ENCODE data around the gene NOXA1. TPM values are rescaled to one million over a fixed set of nuclear protein-coding genes. Genes with fewer than 3 reads are reported as not detected.

The NOXA1 gene
- total and polyA plus RNA-seq, 2 of the 8 experiments (the other 6 are each of a cell fraction or from before 2014, with no cell fraction given): 0.34 to 0.91 TPM

DNA sequence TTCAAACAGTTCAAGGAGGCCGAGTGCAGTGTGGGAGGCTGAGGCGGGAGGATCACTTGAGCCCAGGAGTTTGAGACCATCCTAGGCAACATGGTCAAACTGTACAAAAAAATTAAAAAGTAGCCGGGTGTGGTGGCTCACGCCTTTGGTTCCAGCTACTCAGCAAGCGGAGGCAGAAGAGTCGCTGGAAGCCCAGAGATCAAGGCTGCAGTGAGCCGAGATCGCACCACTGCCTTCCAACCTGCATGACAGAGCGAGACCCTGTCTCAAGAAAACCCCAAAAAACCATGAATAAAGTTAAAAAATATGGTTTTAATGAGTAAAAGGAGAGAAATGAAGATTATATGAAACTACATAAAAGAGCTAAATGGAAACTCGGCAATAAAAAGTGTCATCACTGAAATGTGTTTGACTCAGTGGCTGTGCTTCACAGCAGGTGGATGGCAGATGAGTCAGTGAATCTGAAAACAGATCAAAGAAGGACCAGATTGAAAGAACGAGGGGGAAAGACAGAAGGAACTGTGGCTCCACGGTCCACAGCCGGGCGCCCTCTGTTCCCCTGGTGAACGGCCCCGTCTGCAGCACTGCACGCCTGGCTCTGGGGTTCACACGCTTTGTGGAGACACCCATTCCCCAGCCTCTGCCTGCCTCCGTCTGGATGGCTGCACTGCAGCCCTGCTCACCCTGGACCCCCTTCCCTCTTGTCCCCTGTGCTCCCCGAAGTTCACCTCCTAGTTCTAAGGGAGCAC, 25.3 kb upstream of the NOXA1 start:
- H2AK5ac ChIP-seq (ENCODE audit: low read depth, low read length): no peak overlapping the region
- H2AFZ ChIP-seq (ENCODE audit: low read length): no peak overlapping the region
- H3K23ac ChIP-seq (ENCODE audit: insufficient read length): no peak overlapping the region
- no peak overlapping the region for H3K9ac ChIP-seq (replicated peaks in 1 of 4; ENCODE audit: extremely low read depth in 1 of 4, low read depth in 3 of 4, low read length in 3 of 4)
- H2BK120ac ChIP-seq (replicated peaks; ENCODE audit: low read depth, low read length): no peak overlapping the region
- H2BK5ac ChIP-seq (ENCODE audit: low read depth, low read length): no peak overlapping the region; the same call in 1 of the 2 replicates
- H3K4me1 ChIP-seq (replicated peaks in 1 of 4; ENCODE audit: control insufficient read depth in 3 of 4, insufficient read depth in 4 of 4, low read length in 3 of 4): no peaks in the 10 kb centered on the region
- no peaks in the 10 kb centered on the region for H3K79me1 ChIP-seq (ENCODE audit: low read depth, low read length)
- no peak overlapping the region for H4K8ac ChIP-seq (ENCODE audit: extremely low read depth, insufficient read depth, low read length)
- no peak overlapping the region for H3K4me2 ChIP-seq (ENCODE audit: insufficient read depth in 1 of 2, low read depth in 2 of 2, low read length in 2 of 2)
- DNase-seq (ENCODE audit: low read depth in 1 of 2, low spot score in 2 of 2): no peak
- no peak overlapping the region for H3K14ac ChIP-seq (ENCODE audit: insufficient read length)
- no peaks in the 10 kb centered on the region for H3K23me2 ChIP-seq (ENCODE audit: low read depth, low read length)
- H4K91ac ChIP-seq (replicated peaks; ENCODE audit: insufficient read length, low read length): no peak overlapping the region
- no peaks in the 10 kb centered on the region for H3K79me2 ChIP-seq (ENCODE audit: control insufficient read depth in 1 of 2, insufficient read depth in 2 of 2, low read length in 2 of 2)
- H4K20me1 ChIP-seq (replicated peaks in 1 of 2; ENCODE audit: control insufficient read depth in 1 of 2, insufficient read depth in 2 of 2, low read length in 2 of 2): peaks cover 0 to 6% of the 10 kb centered on the region in 2 experiments
- no peak overlapping the region for H3K4me3 ChIP-seq (ENCODE audit: extremely low read depth in 1 of 4, insufficient read depth in 2 of 4, low read depth in 3 of 4, low read length in 4 of 4)
- no peak overlapping the region for H2BK15ac ChIP-seq (ENCODE audit: low read length)
- ChIA-PET CTCF (ENCODE audit: partially characterized antibody) (interaction anchor here (0.6 kb wide), 1 partner anchor 111 kb away, joined by 5 read pairs; no protein-coding TSS in a partner anchor), POLR2A (ENCODE audit: partially characterized antibody) (interaction anchor here (0.6 kb wide), 2 partner anchors 96 to 310 kb away, joined by 3 read pairs; no protein-coding TSS in a partner anchor)
- no peak overlapping the region for H3K27ac ChIP-seq (ENCODE audit: low read depth, low read length)
- H3K56ac ChIP-seq (replicated peaks; ENCODE audit: insufficient read length, low read depth, low read length): no peak overlapping the region
- no peak overlapping the region for H2BK12ac ChIP-seq (ENCODE audit: low read depth, low read length)
- no peak overlapping the region for H3K18ac ChIP-seq (ENCODE audit: extremely low read depth, low read length)
- WGBS, 2 experiments (ENCODE audit: extremely low coverage in 1 of 2, insufficient coverage in 1 of 2, insufficient read length in 1 of 2, insufficient replicate concordance in 2 of 2, low coverage in 1 of 2, low lambda C conversion rate in 2 of 2, missing lambda C conversion rate in 1 of 2): 91% methylated on average over 17 of the region's 20 CpGs; no CpG with 5 or more reads in 1 of the 2 experiments
- H3K4ac ChIP-seq (replicated peaks; ENCODE audit: insufficient read length, low read depth, low read length): no peak overlapping the region
- H3K9me3 ChIP-seq (ENCODE audit: insufficient read depth in 2 of 2, low read depth in 1 of 2, low read length in 1 of 2): no peaks in the 10 kb centered on the region; a peak in 1 of 4 replicates
- no peaks in the 10 kb centered on the region for H3K36me3 ChIP-seq (ENCODE audit: control insufficient read depth in 2 of 4, insufficient read depth in 4 of 4, low read length in 3 of 4)
- H2BK20ac ChIP-seq (ENCODE audit: low read length): no peak overlapping the region
- H3K27me3 ChIP-seq (replicated peaks in 1 of 4; ENCODE audit: control insufficient read depth in 3 of 4, extremely low read depth in 1 of 4, insufficient read depth in 3 of 4, low read length in 3 of 4): no peaks in the 10 kb centered on the region
- no peak overlapping the region for H4K5ac ChIP-seq (ENCODE audit: insufficient read length, low read depth, low read length)
- no peak for FAIRE-seq
- TF ChIP-seq SUZ12 (IDR thresholded peaks at IDR 0.05; ENCODE audit: low read length) (no peak), CHD2 (IDR thresholded peaks at IDR 0.05; ENCODE audit: low read length) (no peak), CEBPB (IDR thresholded peaks at IDR 0.05; ENCODE audit: low read depth, low read length) (no peak), BACH1 (IDR thresholded peaks at IDR 0.05; ENCODE audit: low read length) (no peak), POLR2A (IDR thresholded peaks at IDR 0.05; ENCODE audit: control extremely low read depth in 1 of 2, low read depth in 2 of 2, low read length in 2 of 2) (no peak), CTBP2 (IDR thresholded peaks at IDR 0.05; ENCODE audit: borderline replicate concordance, insufficient read depth, insufficient read length, low read length) (no peak), MAFK (IDR thresholded peaks at IDR 0.05; ENCODE audit: low read depth, low read length) (no peak), RXRA (IDR thresholded peaks at IDR 0.05; ENCODE audit: insufficient read depth, low read depth, low read length) (no peak), TCF12 (IDR thresholded peaks at IDR 0.05; ENCODE audit: low read depth, low read length) (no peak), TBP (IDR thresholded peaks at IDR 0.05; ENCODE audit: low read depth, low read length) (no peak)
- TF ChIP-seq, protein P1, sequence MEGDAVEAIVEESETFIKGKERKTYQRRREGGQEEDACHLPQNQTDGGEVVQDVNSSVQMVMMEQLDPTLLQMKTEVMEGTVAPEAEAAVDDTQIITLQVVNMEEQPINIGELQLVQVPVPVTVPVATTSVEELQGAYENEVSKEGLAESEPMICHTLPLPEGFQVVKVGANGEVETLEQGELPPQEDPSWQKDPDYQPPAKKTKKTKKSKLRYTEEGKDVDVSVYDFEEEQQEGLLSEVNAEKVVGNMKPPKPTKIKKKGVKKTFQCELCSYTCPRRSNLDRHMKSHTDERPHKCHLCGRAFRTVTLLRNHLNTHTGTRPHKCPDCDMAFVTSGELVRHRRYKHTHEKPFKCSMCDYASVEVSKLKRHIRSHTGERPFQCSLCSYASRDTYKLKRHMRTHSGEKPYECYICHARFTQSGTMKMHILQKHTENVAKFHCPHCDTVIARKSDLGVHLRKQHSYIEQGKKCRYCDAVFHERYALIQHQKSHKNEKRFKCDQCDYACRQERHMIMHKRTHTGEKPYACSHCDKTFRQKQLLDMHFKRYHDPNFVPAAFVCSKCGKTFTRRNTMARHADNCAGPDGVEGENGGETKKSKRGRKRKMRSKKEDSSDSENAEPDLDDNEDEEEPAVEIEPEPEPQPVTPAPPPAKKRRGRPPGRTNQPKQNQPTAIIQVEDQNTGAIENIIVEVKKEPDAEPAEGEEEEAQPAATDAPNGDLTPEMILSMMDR (IDR thresholded peaks at IDR 0.05; ENCODE audit: control extremely low read depth in 1 of 3, insufficient read depth in 1 of 3, low read depth in 1 of 3, low read length in 3 of 3): no peak
